T47D (cell line): ENCODE results near the gene TGFBR2.

Experiments used
- DNase-seq, 2 experiments: peaks; one replicate each; pipeline versions ENCODE4 v3.0.0 to v3.0.0-alpha.2; 2011 to 2012; ENCODE audit warnings: low read depth in 1 of 2, low spot score in 1 of 2
- JUND ChIP-seq: IDR thresholded peaks from 2 replicates; pipeline ENCODE4 v1.6.1; 2012; ENCODE audit warnings: low read depth
- in situ Hi-C: cut with HindIII; loops from 2 replicates; pipeline ENCODE4 v1.10.0; 2016; ENCODE audit warnings: low sequenced_read_pairs, low pct_unique_long_range_greater_than_20kb

Gene TGFBR2

GRCh38 chr3:30737743-30738499 lies 131.5 kb downstream of the TGFBR2 start:
- in situ Hi-C loops, result no loop called here
- no peak for TF ChIP-seq JUND
- DNase-seq, result no peak

- no peak for TF ChIP-seq JUND
- no peak for DNase-seq
- in situ Hi-C loops, result no loop called here
Observed at GRCh38 chr3:30738605-30739004, 132.2 kb downstream of the TGFBR2 start.

- DNase-seq, result no peak
- TF ChIP-seq JUND, result no peak
- in situ Hi-C loops, result no loop called here
Observed at GRCh38 chr3:30741889-30742288, 135.5 kb downstream of the TGFBR2 start.

- no peak for TF ChIP-seq JUND
- no peak for DNase-seq
- in situ Hi-C loops, result no loop called here
Observed at GRCh38 chr3:30742796-30743619, 136.6 kb downstream of the TGFBR2 start.
